SK-N-SH treated with all-trans-retinoic acid at 6 μM for 48 hours (cell line): Measurements from ENCODE around the gene RPE.

Experiments used
- OSR1 ChIP-seq: fragments of 250-450 bp; sonication (Bioruptor Pico); IDR thresholded peaks from 2 replicates; pipeline ENCODE4 v1.8.0; 2022; ENCODE audit warnings: moderate library complexity, mild to moderate bottlenecking, inconsistent platforms
- PPARA ChIP-seq: fragments of 250-450 bp; sonication (Bioruptor Pico); IDR thresholded peaks from 2 replicates; pipeline ENCODE4 v1.5.0; 2020; ENCODE audit warnings: mild to moderate bottlenecking, borderline replicate concordance
- RARB ChIP-seq: fragments of 250-450 bp; sonication (Bioruptor Pico); IDR thresholded peaks from 2 replicates; pipeline ENCODE4 v1.8.0; 2021; ENCODE audit warnings: mild to moderate bottlenecking, moderate library complexity
- ZNF70 ChIP-seq: fragments of 450-650 bp; formaldehyde crosslinking; IDR thresholded peaks from 2 replicates; pipeline ENCODE4 v1.5.0; 2020; ENCODE audit warnings: mild to moderate bottlenecking, moderate library complexity
- TF ChIP-seq, protein P1 (sequence below): fragments of 250-450 bp; sonication (Bioruptor Pico); IDR thresholded peaks from 2 replicates; pipeline ENCODE4 v1.8.0; 2020; ENCODE audit warnings: mild to moderate bottlenecking, moderate library complexity, borderline replicate concordance

DNA sequence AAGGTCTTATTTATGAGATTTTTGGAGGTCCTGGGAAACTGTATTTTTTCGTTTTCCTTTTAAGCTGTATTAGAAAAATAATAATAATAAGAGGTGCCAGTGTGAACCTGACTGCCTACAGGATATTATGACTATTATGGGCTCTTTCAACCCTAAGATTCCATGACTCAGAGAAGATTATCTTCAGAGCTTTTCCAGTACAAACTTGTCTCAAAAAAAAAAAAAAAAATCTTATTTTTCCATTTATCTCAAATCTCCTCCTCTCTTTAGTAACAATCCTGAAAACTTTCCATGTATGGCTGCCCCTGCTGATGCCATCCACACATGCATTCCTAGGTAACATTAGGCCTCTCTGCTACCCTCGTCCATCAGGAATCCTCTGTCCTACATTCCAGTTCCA, 36.7 kb upstream of the RPE start:
- TF ChIP-seq PPARA (no peak), ZNF70 (CRISPR knock-in tag) (no peak), RARB (CRISPR knock-in tag) (no peak), OSR1 (CRISPR knock-in tag) (no peak)
- TF ChIP-seq, protein P1, sequence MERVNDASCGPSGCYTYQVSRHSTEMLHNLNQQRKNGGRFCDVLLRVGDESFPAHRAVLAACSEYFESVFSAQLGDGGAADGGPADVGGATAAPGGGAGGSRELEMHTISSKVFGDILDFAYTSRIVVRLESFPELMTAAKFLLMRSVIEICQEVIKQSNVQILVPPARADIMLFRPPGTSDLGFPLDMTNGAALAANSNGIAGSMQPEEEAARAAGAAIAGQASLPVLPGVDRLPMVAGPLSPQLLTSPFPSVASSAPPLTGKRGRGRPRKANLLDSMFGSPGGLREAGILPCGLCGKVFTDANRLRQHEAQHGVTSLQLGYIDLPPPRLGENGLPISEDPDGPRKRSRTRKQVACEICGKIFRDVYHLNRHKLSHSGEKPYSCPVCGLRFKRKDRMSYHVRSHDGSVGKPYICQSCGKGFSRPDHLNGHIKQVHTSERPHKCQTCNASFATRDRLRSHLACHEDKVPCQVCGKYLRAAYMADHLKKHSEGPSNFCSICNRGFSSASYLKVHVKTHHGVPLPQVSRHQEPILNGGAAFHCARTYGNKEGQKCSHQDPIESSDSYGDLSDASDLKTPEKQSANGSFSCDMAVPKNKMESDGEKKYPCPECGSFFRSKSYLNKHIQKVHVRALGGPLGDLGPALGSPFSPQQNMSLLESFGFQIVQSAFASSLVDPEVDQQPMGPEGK (CRISPR knock-in tag), result no peak
